Measurements from ENCODE around the gene DCD. TPM values are rescaled to one million over a fixed set of nuclear protein-coding genes. Genes with fewer than 3 reads are reported as not detected.

DCD gene
- total RNA-seq, 1 donor from 2014 or later, result not detected

GRCh38 chr12:54689984-54690383 is 41.8 kb upstream of the DCD start:
- Histone ChIP-seq H3K27ac (ENCODE audit: low read depth, low read length) (no peak overlapping the region), H3K79me2 (ENCODE audit: insufficient read depth, low read length) (no peaks in the 10 kb centered on the region), H3K36me3 (ENCODE audit: insufficient read depth, low read length) (no peaks in the 10 kb centered on the region), H4K20me1 (ENCODE audit: insufficient read depth, low read length) (no peaks in the 10 kb centered on the region), H3K4me3 (ENCODE audit: insufficient read depth, low read depth, low read length) (no peak overlapping the region), H3K9me3 (ENCODE audit: insufficient read depth, low read depth, low read length) (no peaks in the 10 kb centered on the region), H3K4me2 (ENCODE audit: low read length) (no peak overlapping the region), H2AFZ (ENCODE audit: low read depth, low read length) (no peak overlapping the region), H3K4me1 (ENCODE audit: insufficient read depth, low read length) (no peaks in the 10 kb centered on the region), H3K9ac (ENCODE audit: low read length) (no peak overlapping the region), H3K27me3 (ENCODE audit: insufficient read depth, low read length) (no peaks in the 10 kb centered on the region)
- Mint-ChIP-seq H3K36me3 (ENCODE audit: low read depth, unreplicated experiment) (no peaks in the 10 kb centered on the region), H3K4me1 (ENCODE audit: low read depth, unreplicated experiment) (no peaks in the 10 kb centered on the region), H3K27me3 (ENCODE audit: low read depth, unreplicated experiment) (peaks cover 8% of the 10 kb centered on the region), H3K27ac (ENCODE audit: unreplicated experiment) (no peak overlapping the region), H3K4me3 (ENCODE audit: unreplicated experiment) (no peak overlapping the region), H3K9me3 (ENCODE audit: unreplicated experiment) (peaks cover 4% of the 10 kb centered on the region)
- DNase-seq (ENCODE audit: low read depth) (no peak), FAIRE-seq (no peak)
- TF ChIP-seq CTCF (IDR thresholded peaks at IDR 0.05; ENCODE audit: insufficient read depth, low read depth, low read length) (no peak), EZH2 (IDR thresholded peaks at IDR 0.05; ENCODE audit: insufficient read depth, low read length) (no peak)

GRCh38 chr12:54689034-54689372 is 40.8 kb upstream of the DCD start:
- peaks cover 11% of the 10 kb centered on the region for H3K27me3 Mint-ChIP-seq (ENCODE audit: low read depth, unreplicated experiment)
- Histone ChIP-seq H3K79me2 (ENCODE audit: insufficient read depth, low read length) (no peaks in the 10 kb centered on the region), H3K4me1 (ENCODE audit: insufficient read depth, low read length) (no peaks in the 10 kb centered on the region), H3K27me3 (ENCODE audit: insufficient read depth, low read length) (no peaks in the 10 kb centered on the region), H3K4me3 (ENCODE audit: insufficient read depth, low read depth, low read length) (no peak overlapping the region), H3K9me3 (ENCODE audit: insufficient read depth, low read depth, low read length) (no peaks in the 10 kb centered on the region), H4K20me1 (ENCODE audit: insufficient read depth, low read length) (no peaks in the 10 kb centered on the region), H3K9ac (ENCODE audit: low read length) (no peak overlapping the region), H3K4me2 (ENCODE audit: low read length) (no peak overlapping the region), H3K36me3 (ENCODE audit: insufficient read depth, low read length) (no peaks in the 10 kb centered on the region), H3K27ac (ENCODE audit: low read depth, low read length) (no peak overlapping the region), H2AFZ (ENCODE audit: low read depth, low read length) (no peak overlapping the region)
- DNase-seq (ENCODE audit: low read depth), result no peak
- H3K4me1 Mint-ChIP-seq (ENCODE audit: low read depth, unreplicated experiment), result no peaks in the 10 kb centered on the region
- FAIRE-seq, result no peak
- no peak overlapping the region for H3K27ac Mint-ChIP-seq (ENCODE audit: unreplicated experiment)
- peaks cover 4% of the 10 kb centered on the region for H3K9me3 Mint-ChIP-seq (ENCODE audit: unreplicated experiment)
- TF ChIP-seq CTCF (IDR thresholded peaks at IDR 0.05; ENCODE audit: insufficient read depth, low read depth, low read length) (no peak), EZH2 (IDR thresholded peaks at IDR 0.05; ENCODE audit: insufficient read depth, low read length) (no peak)
- no peaks in the 10 kb centered on the region for H3K36me3 Mint-ChIP-seq (ENCODE audit: low read depth, unreplicated experiment)
- H3K4me3 Mint-ChIP-seq (ENCODE audit: unreplicated experiment), result no peak overlapping the region

- no peaks in the 10 kb centered on the region for H3K9me3 ChIP-seq (ENCODE audit: insufficient read depth, low read depth, low read length)
- H3K4me2 ChIP-seq (ENCODE audit: low read length), result no peak overlapping the region
- Mint-ChIP-seq H3K4me3 (ENCODE audit: unreplicated experiment) (no peak overlapping the region), H3K4me1 (ENCODE audit: low read depth, unreplicated experiment) (no peaks in the 10 kb centered on the region), H3K9me3 (ENCODE audit: unreplicated experiment) (peaks cover 4% of the 10 kb centered on the region), H3K36me3 (ENCODE audit: low read depth, unreplicated experiment) (no peaks in the 10 kb centered on the region), H3K27me3 (ENCODE audit: low read depth, unreplicated experiment) (peaks cover 11% of the 10 kb centered on the region), H3K27ac (ENCODE audit: unreplicated experiment) (no peak overlapping the region)
- H3K27me3 ChIP-seq (ENCODE audit: insufficient read depth, low read length), result no peaks in the 10 kb centered on the region
- no peak overlapping the region for H3K9ac ChIP-seq (ENCODE audit: low read length)
- H3K4me1 ChIP-seq (ENCODE audit: insufficient read depth, low read length), result no peaks in the 10 kb centered on the region
- FAIRE-seq (no peak), DNase-seq (ENCODE audit: low read depth) (no peak)
- H3K36me3 ChIP-seq (ENCODE audit: insufficient read depth, low read length), result no peaks in the 10 kb centered on the region
- TF ChIP-seq EZH2 (IDR thresholded peaks at IDR 0.05; ENCODE audit: insufficient read depth, low read length) (no peak), CTCF (IDR thresholded peaks at IDR 0.05; ENCODE audit: insufficient read depth, low read depth, low read length) (no peak)
- no peaks in the 10 kb centered on the region for H4K20me1 ChIP-seq (ENCODE audit: insufficient read depth, low read length)
- H2AFZ ChIP-seq (ENCODE audit: low read depth, low read length), result no peak overlapping the region
- H3K4me3 ChIP-seq (ENCODE audit: insufficient read depth, low read depth, low read length), result no peak overlapping the region
- no peak overlapping the region for H3K27ac ChIP-seq (ENCODE audit: low read depth, low read length)
- H3K79me2 ChIP-seq (ENCODE audit: insufficient read depth, low read length), result no peaks in the 10 kb centered on the region
Observed at GRCh38 chr12:54688309-54689033, 40.3 kb upstream of the DCD start.

All from astrocyte (in vitro differentiated cells and primary cell).